ENCODE data around the gene ACTL9. TPM values are rescaled to one million over a fixed set of nuclear protein-coding genes. Genes with fewer than 3 reads are reported as not detected.

The ACTL9 gene
- total RNA-seq, 1 experiment from 2014 or later, result not detected

GRCh38 chr19:8703223-8703622 lies 4.6 kb upstream of the ACTL9 start:
- H3K27me3 Mint-ChIP-seq (ENCODE audit: unreplicated experiment), result no peaks in the 10 kb centered on the region
- no peak overlapping the region for H3K27ac Mint-ChIP-seq (ENCODE audit: unreplicated experiment)
- no peak for TF ChIP-seq CTCF (IDR thresholded peaks at IDR 0.05; ENCODE audit: unreplicated experiment)
- H3K4me1 Mint-ChIP-seq (ENCODE audit: low read depth, unreplicated experiment), result no peaks in the 10 kb centered on the region
- intact Hi-C loops (cut with micrococcal nuclease; ENCODE audit: unreplicated experiment), result no loop called here
- H3K36me3 Mint-ChIP-seq (ENCODE audit: insufficient read depth, unreplicated experiment), result no peaks in the 10 kb centered on the region
- CTCF ChIA-PET, result interaction anchor here (0.6 kb wide), 1 partner anchor 18 kb away, joined by 3 read pairs; no protein-coding TSS in a partner anchor
- BruUV-seq (replicated peaks), result no TSS peak
- H3K9me3 Mint-ChIP-seq (ENCODE audit: low read depth, unreplicated experiment), result no peaks in the 10 kb centered on the region
- H3K4me3 Mint-ChIP-seq (ENCODE audit: low read depth, unreplicated experiment), result no peak overlapping the region
- no peak for DNase-seq

DNA sequence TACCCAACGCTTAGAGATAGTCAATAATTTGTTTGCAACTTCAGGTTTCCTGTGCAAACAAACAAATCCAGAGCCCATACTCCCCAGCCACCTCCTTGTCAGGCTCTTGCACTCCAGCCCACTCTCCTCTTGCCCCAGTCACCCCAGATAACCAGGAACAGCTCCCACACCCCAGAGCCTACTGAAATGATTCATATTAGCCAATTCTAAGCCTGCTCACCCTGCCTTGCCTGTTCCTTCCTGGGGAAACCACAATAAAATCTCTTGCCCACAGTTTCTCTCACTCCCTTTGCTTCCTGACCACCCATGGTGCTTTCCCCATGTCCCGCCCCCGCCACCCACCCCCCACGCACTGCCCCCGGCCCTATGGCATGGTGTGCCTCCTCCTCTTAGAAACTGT lies 3.8 kb upstream of the ACTL9 start:
- no peak overlapping the region for H3K4me3 Mint-ChIP-seq (ENCODE audit: low read depth, unreplicated experiment)
- no peak for TF ChIP-seq CTCF (IDR thresholded peaks at IDR 0.05; ENCODE audit: unreplicated experiment)
- no peak overlapping the region for H3K27ac Mint-ChIP-seq (ENCODE audit: unreplicated experiment)
- H3K4me1 Mint-ChIP-seq (ENCODE audit: low read depth, unreplicated experiment), result no peaks in the 10 kb centered on the region
- DNase-seq, result no peak
- CTCF ChIA-PET, result no interaction called here
- intact Hi-C loops (cut with micrococcal nuclease; ENCODE audit: unreplicated experiment), result no loop called here
- no TSS peak for BruUV-seq (replicated peaks)
- H3K27me3 Mint-ChIP-seq (ENCODE audit: unreplicated experiment), result no peaks in the 10 kb centered on the region
- H3K9me3 Mint-ChIP-seq (ENCODE audit: low read depth, unreplicated experiment), result no peaks in the 10 kb centered on the region
- no peaks in the 10 kb centered on the region for H3K36me3 Mint-ChIP-seq (ENCODE audit: insufficient read depth, unreplicated experiment)

GRCh38 chr19:8700956-8701355 lies 2.4 kb upstream of the ACTL9 start:
- Mint-ChIP-seq H3K27ac (ENCODE audit: unreplicated experiment) (no peak overlapping the region), H3K27me3 (ENCODE audit: unreplicated experiment) (no peaks in the 10 kb centered on the region), H3K9me3 (ENCODE audit: low read depth, unreplicated experiment) (no peaks in the 10 kb centered on the region), H3K4me3 (ENCODE audit: low read depth, unreplicated experiment) (no peak overlapping the region), H3K4me1 (ENCODE audit: low read depth, unreplicated experiment) (no peaks in the 10 kb centered on the region), H3K36me3 (ENCODE audit: insufficient read depth, unreplicated experiment) (no peaks in the 10 kb centered on the region)
- no peak for DNase-seq
- CTCF ChIA-PET, result interaction anchor here (0.5 kb wide), 2 partner anchors 9 to 781 kb away, joined by 5 to 8 read pairs; partner anchors contain the start of gene SNAPC2
- no TSS peak for BruUV-seq (replicated peaks)
- intact Hi-C loops (cut with micrococcal nuclease; ENCODE audit: unreplicated experiment), result no loop called here
- TF ChIP-seq CTCF (IDR thresholded peaks at IDR 0.05; ENCODE audit: unreplicated experiment), result no peak

DNA sequence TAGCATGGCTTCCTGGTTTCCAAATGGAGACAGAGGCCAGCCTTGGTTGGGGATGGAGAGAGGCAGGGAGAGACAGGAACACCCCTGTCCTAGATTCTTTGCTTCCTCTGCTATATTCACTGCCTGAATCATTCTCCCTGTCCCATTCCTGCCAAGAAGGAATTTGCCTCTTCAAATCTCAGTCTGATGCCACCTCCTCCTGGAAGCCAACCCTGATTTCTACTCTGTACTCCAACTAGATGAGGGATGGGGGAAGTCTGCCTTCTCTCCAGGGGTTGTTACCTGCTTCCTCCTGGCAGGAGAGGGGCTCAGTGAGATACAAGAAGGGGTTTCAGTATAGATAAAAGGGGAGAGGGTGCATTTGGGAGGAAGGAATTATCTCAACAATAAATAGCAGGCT lies 1.3 kb upstream of the ACTL9 start:
- Mint-ChIP-seq H3K27ac (ENCODE audit: unreplicated experiment) (no peak overlapping the region), H3K4me3 (ENCODE audit: low read depth, unreplicated experiment) (no peak overlapping the region), H3K9me3 (ENCODE audit: low read depth, unreplicated experiment) (no peaks in the 10 kb centered on the region), H3K36me3 (ENCODE audit: insufficient read depth, unreplicated experiment) (no peaks in the 10 kb centered on the region), H3K4me1 (ENCODE audit: low read depth, unreplicated experiment) (no peaks in the 10 kb centered on the region), H3K27me3 (ENCODE audit: unreplicated experiment) (no peaks in the 10 kb centered on the region)
- intact Hi-C loops (cut with micrococcal nuclease; ENCODE audit: unreplicated experiment), result no loop called here
- no peak for TF ChIP-seq CTCF (IDR thresholded peaks at IDR 0.05; ENCODE audit: unreplicated experiment)
- BruUV-seq (replicated peaks), result no TSS peak
- CTCF ChIA-PET, result no interaction called here
- no peak for DNase-seq

Measured in Calu3 (cell line).